Tibial nerve (tissue), 4 donors: ENCODE measurements around the gene ADAMTS2. TPM values are rescaled to one million over a fixed set of nuclear protein-coding genes. Genes with fewer than 3 reads are reported as not detected.

Source experiments
- DNase-seq, 2 donors: peaks; one replicate each; pipeline ENCODE4 v3.0.0-alpha.2; 2019; ENCODE audit warnings: low spot score in 2 of 2
- H3K27ac ChIP-seq, 4 donors: fragments of 200-600 bp; sonication (generic) in 3 of 4; one replicate each; pipeline ENCODE4 v1.5.1; 2017 to 2019; ENCODE audit warnings: mild to moderate bottlenecking in 1 of 4
- H3K27me3 ChIP-seq, 2 donors: fragments of 200-600 bp; sonication (generic) in 1 of 2; one replicate each; pipeline versions ENCODE4 v1.5.1 to v1.6.0; 2017 to 2019
- H3K36me3 ChIP-seq, 3 donors: fragments of 200-600 bp; sonication (generic); one replicate each; pipeline ENCODE4 v1.5.1; 2018 to 2019
- H3K4me1 ChIP-seq, 4 donors: fragments of 200-600 bp; sonication (generic) in 3 of 4; one replicate each; pipeline ENCODE4 v1.5.1; 2017 to 2019
- H3K4me3 ChIP-seq, 4 donors: fragments of 200-600 bp; sonication (generic) in 3 of 4; one replicate each; pipeline ENCODE4 v1.5.1; 2017 to 2019; ENCODE audit warnings: mild to moderate bottlenecking in 1 of 4, moderate library complexity in 1 of 4
- H3K9me3 ChIP-seq, 4 donors: fragments of 200-600 bp; sonication (generic) in 3 of 4; one replicate each; pipeline ENCODE4 v1.5.1; 2017 to 2019
- CTCF ChIP-seq, 5 experiments: fragments of 200-600 bp in 3 of 5; fragments of 450-650 bp in 2 of 5; sonication (generic) in 3 of 5; IDR thresholded peaks; one replicate each; pipeline ENCODE4 v1.5.1; 2016 to 2019; ENCODE audit warnings: antibody characterized with exemption in 5 of 5, mild to moderate bottlenecking in 3 of 5, moderate library complexity in 2 of 5
- EP300 ChIP-seq, 2 donors: sonication (generic); formaldehyde crosslinking; IDR thresholded peaks; one replicate each; pipeline ENCODE4 v1.6.1; 2017; ENCODE audit warnings: antibody characterized with exemption in 2 of 2, mild to moderate bottlenecking in 1 of 2
- POLR2A ChIP-seq, 2 donors: fragments of 450-650 bp; IDR thresholded peaks; one replicate each; pipeline ENCODE4 v1.6.1; 2017; ENCODE audit warnings: antibody characterized with exemption in 2 of 2, mild to moderate bottlenecking in 2 of 2, moderate library complexity in 2 of 2
- WGBS, 2 donors: methylation state at CpG; one replicate each; pipeline ENCODE4 v1.1.5; 2018; 5-methylcytosine and 5-hydroxymethylcytosine counted together
- total RNA-seq, 4 donors: library from RNA; depleted of rRNA; stranded (reverse); fragments of >200 nt; gene quantifications; one replicate each; pipeline ENCODE4 v1.1.0, GENCODE V29; 2016

Gene ADAMTS2
- total RNA-seq, 4 donors from 2014 or later, result 23.2 to 58.8 (median 47.2) TPM

GRCh38 chr5:179147991-179148702 lies 197.1 kb downstream of the ADAMTS2 start:
- Histone ChIP-seq H3K4me3 (no peak overlapping the region), H3K27me3 (no peaks in the 10 kb centered on the region), H3K9me3 (no peaks in the 10 kb centered on the region), H3K27ac (no peak overlapping the region), H3K4me1 (peaks cover 0 to 5% (median 0%) of the 10 kb centered on the region in 4 donors), H3K36me3 (peaks cover 0 to 16% (median 0%) of the 10 kb centered on the region in 3 donors)
- 87 to 90% methylated on average over 20 to 25 of the region's 25 CpGs for WGBS, 2 donors
- TF ChIP-seq POLR2A (IDR thresholded peaks at IDR 0.05), result no peak
- no peak for TF ChIP-seq EP300 (IDR thresholded peaks at IDR 0.05)
- no peak for TF ChIP-seq CTCF (IDR thresholded peaks at IDR 0.05)
- DNase-seq, result no peak

GRCh38 chr5:179146277-179146676 lies 199.0 kb downstream of the ADAMTS2 start:
- no peak overlapping the region for H3K4me3 ChIP-seq
- TF ChIP-seq POLR2A (IDR thresholded peaks at IDR 0.05) (no peak), EP300 (IDR thresholded peaks at IDR 0.05) (no peak), CTCF (IDR thresholded peaks at IDR 0.05) (no peak)
- WGBS, 2 donors, result 90 to 91% methylated on average over 10 of the region's 10 CpGs
- no peaks in the 10 kb centered on the region for H3K27me3 ChIP-seq
- DNase-seq, result no peak
- H3K4me1 ChIP-seq, result peaks cover 0 to 5% (median 0%) of the 10 kb centered on the region in 4 donors
- no peaks in the 10 kb centered on the region for H3K9me3 ChIP-seq
- H3K27ac ChIP-seq, result no peak overlapping the region
- no peaks in the 10 kb centered on the region for H3K36me3 ChIP-seq

- 45 to 53% methylated on average over 7 of the region's 7 CpGs for WGBS, 2 donors
- Histone ChIP-seq H3K4me3 (no peak overlapping the region), H3K36me3 (no peaks in the 10 kb centered on the region), H3K4me1 (peaks cover 0 to 12% (median 0%) of the 10 kb centered on the region in 4 donors), H3K9me3 (no peaks in the 10 kb centered on the region), H3K27ac (no peak overlapping the region), H3K27me3 (no peaks in the 10 kb centered on the region)
- DNase-seq, result no peak
- TF ChIP-seq CTCF (IDR thresholded peaks at IDR 0.05) (no peak), EP300 (IDR thresholded peaks at IDR 0.05) (no peak), POLR2A (IDR thresholded peaks at IDR 0.05) (no peak)
Measured at GRCh38 chr5:179143446-179143845, 201.8 kb downstream of the ADAMTS2 start.

GRCh38 chr5:179142434-179143198 lies 202.6 kb downstream of the ADAMTS2 start:
- Histone ChIP-seq H3K27me3 (no peaks in the 10 kb centered on the region), H3K4me1 (peaks cover 0 to 16% (median 0%) of the 10 kb centered on the region in 4 donors), H3K9me3 (no peaks in the 10 kb centered on the region), H3K36me3 (no peaks in the 10 kb centered on the region), H3K27ac (no peak overlapping the region), H3K4me3 (no peak overlapping the region)
- TF ChIP-seq EP300 (IDR thresholded peaks at IDR 0.05) (no peak), POLR2A (IDR thresholded peaks at IDR 0.05) (no peak), CTCF (IDR thresholded peaks at IDR 0.05) (no peak)
- no peak for DNase-seq
- WGBS, 2 donors, result 72 to 82% methylated on average over 3 of the region's 3 CpGs

GRCh38 chr5:179141867-179142266 lies 203.4 kb downstream of the ADAMTS2 start:
- H3K27me3 ChIP-seq, result no peaks in the 10 kb centered on the region
- WGBS, 2 donors, result 42 to 75% methylated on average over 1 of the region's 1 CpG
- H3K36me3 ChIP-seq, result no peaks in the 10 kb centered on the region
- H3K4me1 ChIP-seq, result peaks cover 0 to 16% (median 0%) of the 10 kb centered on the region in 4 donors
- DNase-seq, result no peak
- no peak overlapping the region for H3K4me3 ChIP-seq
- no peaks in the 10 kb centered on the region for H3K9me3 ChIP-seq
- no peak overlapping the region for H3K27ac ChIP-seq
- no peak for TF ChIP-seq CTCF (IDR thresholded peaks at IDR 0.05)
- no peak for TF ChIP-seq EP300 (IDR thresholded peaks at IDR 0.05)
- TF ChIP-seq POLR2A (IDR thresholded peaks at IDR 0.05), result no peak
